IMR-90 (cell line): ENCODE data around the gene NT5C3A. TPM values are rescaled to one million over a fixed set of nuclear protein-coding genes. Genes with fewer than 3 reads are reported as not detected.

ENCODE experiments used
- ATAC-seq: fragments of 200-7000 bp; cut with Tn5 transposase; 2 replicates; pipeline ENCODE4 v1.9.1; 2020; ENCODE audit warnings: low read depth, mild to moderate bottlenecking, moderate library complexity
- BruUV-seq: library from RNA; stranded (reverse); fragments of 400-500 nt; replicated peaks from 2 replicates; lab custom pipeline; 2021; lab: Mats Ljungman, UMichigan
- CTCF ChIA-PET: fragments of 300-600 bp; formaldehyde crosslinking; extraction: SDS; loops from one replicate; lab custom pipeline; 2021; ENCODE audit warnings: antibody characterized with exemption; lab: Yijun Ruan, JAX
- POLR2A ChIA-PET: fragments of 300-600 bp; sonication (Branson Sonifier 250); formaldehyde crosslinking; loops from one replicate; lab custom pipeline; 2022; ENCODE audit warnings: antibody characterized with exemption; ENCODE audit not compliant: unreplicated experiment; lab: Charles Lee
- DNase-seq: peaks from one replicate; pipeline ENCODE4 v3.0.0; 2013
- H2AFZ ChIP-seq: replicated peaks from 2 replicates; pipeline ENCODE3; 2013; ENCODE audit warnings: low read length, mild to moderate bottlenecking; ENCODE audit not compliant: poor library complexity
- H2AK5ac ChIP-seq: 2 replicates; pipeline ENCODE4 v1.6.1; 2013; ENCODE audit warnings: low read depth, low read length, inconsistent platforms
- H2AK9ac ChIP-seq: replicated peaks from 2 replicates; pipeline ENCODE3; 2013; ENCODE audit warnings: mild to moderate bottlenecking, low read depth, low read length, moderate library complexity; ENCODE audit not compliant: poor library complexity
- H2BK120ac ChIP-seq: 2 replicates; pipeline ENCODE4 v1.6.1; 2013; ENCODE audit warnings: low read depth, low read length, inconsistent platforms
- H2BK15ac ChIP-seq: 3 replicates; pipeline ENCODE4 v1.6.1; 2013; ENCODE audit warnings: low read depth, low read length, inconsistent platforms
- H2BK20ac ChIP-seq: 2 replicates; pipeline ENCODE4 v1.6.1; 2013; ENCODE audit warnings: low read depth, mild to moderate bottlenecking, inconsistent platforms, low read length, moderate library complexity
- H2BK5ac ChIP-seq: 2 replicates; pipeline ENCODE4 v1.6.1; 2013; ENCODE audit warnings: mild to moderate bottlenecking, low read depth, low read length, inconsistent platforms; ENCODE audit not compliant: poor library complexity, severe bottlenecking
- H3K14ac ChIP-seq: replicated peaks from 2 replicates; pipeline ENCODE4 v1.6.1; 2013; ENCODE audit warnings: low read depth, low read length, inconsistent platforms
- H3K18ac ChIP-seq: 2 replicates; pipeline ENCODE4 v1.6.1; 2013; ENCODE audit warnings: low read depth, low read length, control low read depth
- H3K23ac ChIP-seq: 2 replicates; pipeline ENCODE4 v1.6.1; 2013; ENCODE audit warnings: low read depth, low read length, inconsistent platforms
- H3K27ac ChIP-seq: 2 replicates; pipeline ENCODE4 v1.5.1; 2013; ENCODE audit warnings: mild to moderate bottlenecking, control low read depth, low read length; ENCODE audit not compliant: insufficient read depth
- H3K27me3 ChIP-seq: 2 replicates; pipeline ENCODE4 v1.6.1; 2013; ENCODE audit warnings: low read length; ENCODE audit not compliant: control insufficient read depth, insufficient read depth
- H3K36me3 ChIP-seq: 2 replicates; pipeline ENCODE4 v1.6.1; 2013; ENCODE audit warnings: low read length, mixed read lengths; ENCODE audit not compliant: control insufficient read depth, insufficient read depth
- H3K4ac ChIP-seq: 2 replicates; pipeline ENCODE4 v1.6.1; 2013; ENCODE audit warnings: low read depth, low read length, inconsistent platforms
- H3K4me1 ChIP-seq: 2 replicates; pipeline ENCODE4 v1.6.1; 2013; ENCODE audit warnings: low read length, mixed read lengths; ENCODE audit not compliant: control insufficient read depth, insufficient read depth
- H3K4me2 ChIP-seq: 2 replicates; pipeline ENCODE4 v1.6.1; 2013; ENCODE audit warnings: low read depth, mild to moderate bottlenecking, control low read depth, low read length, moderate library complexity
- H3K4me3 ChIP-seq: 2 replicates; pipeline ENCODE4 v1.5.1; 2013; ENCODE audit warnings: low read depth, mild to moderate bottlenecking, control low read depth, low read length, moderate library complexity; ENCODE audit not compliant: insufficient read depth
- H3K56ac ChIP-seq: 2 replicates; pipeline ENCODE4 v1.6.1; 2013; ENCODE audit warnings: low read length, inconsistent platforms; ENCODE audit not compliant: insufficient read depth; ENCODE audit errors: extremely low read depth
- H3K79me1 ChIP-seq, 2 experiments: 2 replicates each; pipeline ENCODE4 v1.6.1; 2013; ENCODE audit warnings: low read length in 2 of 2, inconsistent platforms in 1 of 2, low read depth in 1 of 2
- H3K9ac ChIP-seq: 2 replicates; pipeline ENCODE4 v1.6.1; 2013; ENCODE audit warnings: low read depth, low read length, control low read depth
- H3K9me1 ChIP-seq: 2 replicates; pipeline ENCODE4 v1.6.1; 2013; ENCODE audit warnings: low read length, inconsistent platforms; ENCODE audit not compliant: insufficient read depth
- H3K9me3 ChIP-seq: 2 replicates; pipeline ENCODE4 v1.6.1; 2013; ENCODE audit warnings: low read length; ENCODE audit not compliant: control insufficient read depth, insufficient read depth
- H4K20me1 ChIP-seq: 2 replicates; pipeline ENCODE4 v1.6.1; 2013; ENCODE audit warnings: low read length, inconsistent platforms; ENCODE audit not compliant: insufficient read depth
- H4K5ac ChIP-seq: 2 replicates; pipeline ENCODE4 v1.6.1; 2013; ENCODE audit warnings: mild to moderate bottlenecking, low read depth, low read length, control low read depth
- H4K8ac ChIP-seq, 2 experiments: 2 replicates each; pipeline ENCODE4 v1.6.1; 2013; ENCODE audit warnings: low read depth in 2 of 2, low read length in 2 of 2, control low read depth in 1 of 2, inconsistent platforms in 1 of 2
- H4K91ac ChIP-seq: 2 replicates; pipeline ENCODE4 v1.6.1; 2013; ENCODE audit warnings: low read depth, low read length, inconsistent platforms; ENCODE audit not compliant: insufficient read depth
- BHLHE40 ChIP-seq: fragments of 150-350 bp; IDR thresholded peaks from 2 replicates; pipeline ENCODE4 v1.6.1; 2016; ENCODE audit warnings: mild to moderate bottlenecking, low read depth, low read length
- CEBPB ChIP-seq: IDR thresholded peaks from 2 replicates; pipeline ENCODE4 v1.6.1; 2012; ENCODE audit warnings: low read depth, low read length, improper control_type of control experiment
- CHD1 ChIP-seq: IDR thresholded peaks from 2 replicates; pipeline ENCODE4 v1.6.1; 2012; ENCODE audit warnings: low read depth, low read length, improper control_type of control experiment
- FOS ChIP-seq: fragments of 150-350 bp; IDR thresholded peaks from 2 replicates; pipeline ENCODE4 v1.6.1; 2016; ENCODE audit warnings: low read depth, low read length
- MAFK ChIP-seq: IDR thresholded peaks from 2 replicates; pipeline ENCODE4 v1.6.1; 2012; ENCODE audit warnings: low read depth, low read length, improper control_type of control experiment
- MAZ ChIP-seq: IDR thresholded peaks from 2 replicates; pipeline ENCODE4 v1.6.1; 2012; ENCODE audit warnings: low read depth, mild to moderate bottlenecking, low read length, improper control_type of control experiment, moderate library complexity, borderline replicate concordance
- MXI1 ChIP-seq: IDR thresholded peaks from 2 replicates; pipeline ENCODE4 v1.6.1; 2012; ENCODE audit warnings: low read depth, mild to moderate bottlenecking, low read length, moderate library complexity, borderline replicate concordance
- NFE2L2 ChIP-seq: fragments of 150-350 bp; IDR thresholded peaks from 2 replicates; pipeline ENCODE4 v1.6.1; 2016; ENCODE audit warnings: low read depth, mild to moderate bottlenecking, low read length
- POLR2A ChIP-seq: IDR thresholded peaks from 2 replicates; pipeline ENCODE4 v1.6.1; 2012; ENCODE audit warnings: mild to moderate bottlenecking, low read depth, low read length
- RAD21 ChIP-seq: IDR thresholded peaks from 2 replicates; pipeline ENCODE4 v1.6.1; 2012; ENCODE audit warnings: low read length, improper control_type of control experiment
- RCOR1 ChIP-seq: IDR thresholded peaks from 2 replicates; pipeline ENCODE4 v1.6.1; 2012; ENCODE audit warnings: mild to moderate bottlenecking, low read length, improper control_type of control experiment; ENCODE audit not compliant: insufficient replicate concordance
- RFX5 ChIP-seq: IDR thresholded peaks from 2 replicates; pipeline ENCODE4 v1.8.0; 2012; ENCODE audit warnings: low read depth, mild to moderate bottlenecking, low read length, moderate library complexity
- SMC3 ChIP-seq: fragments of 150-350 bp; IDR thresholded peaks from 2 replicates; pipeline ENCODE4 v1.6.1; 2016; ENCODE audit warnings: low read depth, mild to moderate bottlenecking, antibody characterized with exemption, low read length, moderate library complexity
- WGBS, 2 experiments: methylation state at CpG; one replicate each; pipeline versions ENCODE4 v1.1.5 to v1.1.7; 2013; ENCODE audit warnings: missing lambda C conversion rate in 2 of 2; ENCODE audit not compliant: insufficient read length in 1 of 2; ENCODE audit errors: extremely low coverage in 2 of 2; 5-methylcytosine and 5-hydroxymethylcytosine counted together
- dilution Hi-C: fragments of 300-500 bp; cut with HindIII; formaldehyde crosslinking; loops from one replicate; pipeline ENCODE4 v1.14.3; 2018; ENCODE audit warnings: low sequenced_read_pairs; ENCODE audit not compliant: unreplicated experiment
- in situ Hi-C: fragments of 300-500 bp; cut with MboI; formaldehyde crosslinking; loops from 3 replicates; pipeline ENCODE4 v1.14.3; 2019; ENCODE audit warnings: low sequenced_read_pairs, inconsistent platforms, mixed read lengths
- intact Hi-C: fragments of 100-400 bp; cut with micrococcal nuclease; formaldehyde crosslinking; loops from 2 replicates; pipeline ENCODE4 v1.10.0; 2022
- polyA plus RNA-seq, 3 experiments: library from polyadenylated mRNA; depleted of rRNA; stranded (reverse); fragments of >200 nt; gene quantifications; 2 replicates each; pipeline ENCODE4 v1.2.3, GENCODE V29; 2012; ENCODE audit warnings: low replicate concordance in 1 of 3
- total RNA-seq: library from RNA; depleted of rRNA; stranded (reverse); fragments of >200 nt; gene quantifications from 2 replicates; pipeline ENCODE4 v1.2.3, GENCODE V29; 2012
- TF ChIP-seq, protein P1 (sequence below): fragments of 150-350 bp; IDR thresholded peaks from 2 replicates; pipeline ENCODE4 v1.6.1; 2016; ENCODE audit warnings: low read depth, mild to moderate bottlenecking, low read length, moderate library complexity, borderline replicate concordance
- TF ChIP-seq, protein P2 (sequence below): conservative IDR thresholded peaks from 2 replicates; pipeline ENCODE4 v1.5.1; 2012; ENCODE audit warnings: mild to moderate bottlenecking, low read depth, low read length, improper control_type of control experiment
- TF ChIP-seq, protein P3 (sequence below): fragments of 150-350 bp; IDR thresholded peaks from 2 replicates; pipeline ENCODE4 v1.6.1; 2017; ENCODE audit warnings: mild to moderate bottlenecking, antibody characterized with exemption, low read length, low read depth

The NT5C3A gene
- total and polyA plus RNA-seq, 2 of the 4 experiments (the other 2 are of a cell fraction) = 11.3 to 12.2 TPM

DNA sequence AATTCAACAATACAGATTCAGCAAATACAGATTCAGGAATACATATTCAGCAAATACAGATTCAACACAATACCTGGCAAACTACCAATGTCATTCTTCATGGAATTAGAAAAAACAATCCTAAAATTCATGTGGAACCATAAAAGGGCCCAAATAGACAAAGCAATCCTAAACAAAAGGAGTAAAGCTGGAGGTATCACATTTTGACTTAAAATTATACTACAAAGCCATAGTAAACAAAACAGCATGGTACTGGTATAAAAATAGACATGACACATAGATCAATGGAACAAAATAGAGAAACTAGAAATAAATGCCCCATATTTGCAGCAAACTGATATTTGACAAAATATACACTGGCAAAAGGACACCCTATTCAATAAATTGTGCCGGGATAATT lies 3.4 kb upstream of the NT5C3A start:
- Histone ChIP-seq H2BK20ac (no peak overlapping the region), H3K14ac (no peak overlapping the region), H3K36me3 (no peaks in the 10 kb centered on the region), H3K4ac (no peak overlapping the region), H2AK9ac (no peak overlapping the region), H2AFZ (no peak overlapping the region), H2BK120ac (no peak overlapping the region), H2AK5ac (no peak overlapping the region), H2BK5ac (no peak overlapping the region), H4K91ac (no peak overlapping the region), H4K5ac (no peak overlapping the region), H3K27me3 (no peaks in the 10 kb centered on the region), H4K20me1 (peaks cover 7% of the 10 kb centered on the region; the same call in 1 of the 2 replicates), H3K9ac (no peak overlapping the region), H3K79me1 (peaks cover 4 to 11% of the 10 kb centered on the region in 2 experiments; a peak in 3 of 4 replicates), H3K23ac (no peak overlapping the region), H4K8ac (no peak overlapping the region), H3K4me3 (no peak overlapping the region), H3K9me3 (peaks cover 7% of the 10 kb centered on the region; the same call in 1 of the 2 replicates), H2BK15ac (no peak overlapping the region), H3K56ac (no peak overlapping the region), H3K9me1 (no peaks in the 10 kb centered on the region), H3K4me1 (no peaks in the 10 kb centered on the region), H3K18ac (no peak overlapping the region), H3K4me2 (no peak overlapping the region), H3K27ac (no peak overlapping the region)
- ATAC-seq (no peak), DNase-seq (no peak)
- intact Hi-C loops (no loop called here), in situ Hi-C loops (no loop called here), dilution Hi-C loops (no loop called here)
- CTCF ChIA-PET = no interaction called here
- POLR2A ChIA-PET = no interaction called here
- WGBS, 2 experiments = no CpG with 5 or more reads among the region's 1 CpG
- TF ChIP-seq RCOR1 (no peak), CHD1 (no peak), SMC3 (no peak), FOS (no peak), MAZ (no peak), MXI1 (no peak), POLR2A (no peak), BHLHE40 (no peak), CEBPB (no peak), MAFK (no peak), RFX5 (no peak), NFE2L2 (no peak), RAD21 (no peak)
- TF ChIP-seq, protein P1, sequence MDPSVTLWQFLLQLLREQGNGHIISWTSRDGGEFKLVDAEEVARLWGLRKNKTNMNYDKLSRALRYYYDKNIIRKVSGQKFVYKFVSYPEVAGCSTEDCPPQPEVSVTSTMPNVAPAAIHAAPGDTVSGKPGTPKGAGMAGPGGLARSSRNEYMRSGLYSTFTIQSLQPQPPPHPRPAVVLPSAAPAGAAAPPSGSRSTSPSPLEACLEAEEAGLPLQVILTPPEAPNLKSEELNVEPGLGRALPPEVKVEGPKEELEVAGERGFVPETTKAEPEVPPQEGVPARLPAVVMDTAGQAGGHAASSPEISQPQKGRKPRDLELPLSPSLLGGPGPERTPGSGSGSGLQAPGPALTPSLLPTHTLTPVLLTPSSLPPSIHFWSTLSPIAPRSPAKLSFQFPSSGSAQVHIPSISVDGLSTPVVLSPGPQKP = no peak
- TF ChIP-seq, protein P2, sequence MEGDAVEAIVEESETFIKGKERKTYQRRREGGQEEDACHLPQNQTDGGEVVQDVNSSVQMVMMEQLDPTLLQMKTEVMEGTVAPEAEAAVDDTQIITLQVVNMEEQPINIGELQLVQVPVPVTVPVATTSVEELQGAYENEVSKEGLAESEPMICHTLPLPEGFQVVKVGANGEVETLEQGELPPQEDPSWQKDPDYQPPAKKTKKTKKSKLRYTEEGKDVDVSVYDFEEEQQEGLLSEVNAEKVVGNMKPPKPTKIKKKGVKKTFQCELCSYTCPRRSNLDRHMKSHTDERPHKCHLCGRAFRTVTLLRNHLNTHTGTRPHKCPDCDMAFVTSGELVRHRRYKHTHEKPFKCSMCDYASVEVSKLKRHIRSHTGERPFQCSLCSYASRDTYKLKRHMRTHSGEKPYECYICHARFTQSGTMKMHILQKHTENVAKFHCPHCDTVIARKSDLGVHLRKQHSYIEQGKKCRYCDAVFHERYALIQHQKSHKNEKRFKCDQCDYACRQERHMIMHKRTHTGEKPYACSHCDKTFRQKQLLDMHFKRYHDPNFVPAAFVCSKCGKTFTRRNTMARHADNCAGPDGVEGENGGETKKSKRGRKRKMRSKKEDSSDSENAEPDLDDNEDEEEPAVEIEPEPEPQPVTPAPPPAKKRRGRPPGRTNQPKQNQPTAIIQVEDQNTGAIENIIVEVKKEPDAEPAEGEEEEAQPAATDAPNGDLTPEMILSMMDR = no peak
- TF ChIP-seq, protein P3, sequence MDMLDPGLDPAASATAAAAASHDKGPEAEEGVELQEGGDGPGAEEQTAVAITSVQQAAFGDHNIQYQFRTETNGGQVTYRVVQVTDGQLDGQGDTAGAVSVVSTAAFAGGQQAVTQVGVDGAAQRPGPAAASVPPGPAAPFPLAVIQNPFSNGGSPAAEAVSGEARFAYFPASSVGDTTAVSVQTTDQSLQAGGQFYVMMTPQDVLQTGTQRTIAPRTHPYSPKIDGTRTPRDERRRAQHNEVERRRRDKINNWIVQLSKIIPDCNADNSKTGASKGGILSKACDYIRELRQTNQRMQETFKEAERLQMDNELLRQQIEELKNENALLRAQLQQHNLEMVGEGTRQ = no peak
- no TSS peak for BruUV-seq
